ENCODE results near the gene NHSL1. TPM values are rescaled to one million over a fixed set of nuclear protein-coding genes. Genes with fewer than 3 reads are reported as not detected.
A peak's percentile ranks its signal among the peaks of the same experiment; 100 is the strongest.

NHSL1 gene
- total and polyA plus RNA-seq, 9 donors: 0.84 to 7.1 (median 2.6) TPM

- Histone ChIP-seq H3K4me1 (ENCODE audit: insufficient read depth) (no peaks in the 10 kb centered on the region), H3K27me3 (no peaks in the 10 kb centered on the region), H3K9me3 (no peaks in the 10 kb centered on the region), H3K27ac (no peak overlapping the region), H3K36me3 (no peaks in the 10 kb centered on the region), H3K4me3 (no peak overlapping the region)
- intact Hi-C loops (cut with DNase I): no loop called here
- 87 to 90% (median 87%) methylated on average over 4 of the region's 4 CpGs for WGBS, 3 donors
- no peak for TF ChIP-seq POLR2A (IDR thresholded peaks at IDR 0.05)
- TF ChIP-seq, protein P1, sequence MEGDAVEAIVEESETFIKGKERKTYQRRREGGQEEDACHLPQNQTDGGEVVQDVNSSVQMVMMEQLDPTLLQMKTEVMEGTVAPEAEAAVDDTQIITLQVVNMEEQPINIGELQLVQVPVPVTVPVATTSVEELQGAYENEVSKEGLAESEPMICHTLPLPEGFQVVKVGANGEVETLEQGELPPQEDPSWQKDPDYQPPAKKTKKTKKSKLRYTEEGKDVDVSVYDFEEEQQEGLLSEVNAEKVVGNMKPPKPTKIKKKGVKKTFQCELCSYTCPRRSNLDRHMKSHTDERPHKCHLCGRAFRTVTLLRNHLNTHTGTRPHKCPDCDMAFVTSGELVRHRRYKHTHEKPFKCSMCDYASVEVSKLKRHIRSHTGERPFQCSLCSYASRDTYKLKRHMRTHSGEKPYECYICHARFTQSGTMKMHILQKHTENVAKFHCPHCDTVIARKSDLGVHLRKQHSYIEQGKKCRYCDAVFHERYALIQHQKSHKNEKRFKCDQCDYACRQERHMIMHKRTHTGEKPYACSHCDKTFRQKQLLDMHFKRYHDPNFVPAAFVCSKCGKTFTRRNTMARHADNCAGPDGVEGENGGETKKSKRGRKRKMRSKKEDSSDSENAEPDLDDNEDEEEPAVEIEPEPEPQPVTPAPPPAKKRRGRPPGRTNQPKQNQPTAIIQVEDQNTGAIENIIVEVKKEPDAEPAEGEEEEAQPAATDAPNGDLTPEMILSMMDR (IDR thresholded peaks at IDR 0.05): no peak
- no peak for TF ChIP-seq EP300 (IDR thresholded peaks at IDR 0.05)
- DNase-seq: no peak
Observed at GRCh38 chr6:138416206-138416605, 83.1 kb downstream of the NHSL1 start.

DNA sequence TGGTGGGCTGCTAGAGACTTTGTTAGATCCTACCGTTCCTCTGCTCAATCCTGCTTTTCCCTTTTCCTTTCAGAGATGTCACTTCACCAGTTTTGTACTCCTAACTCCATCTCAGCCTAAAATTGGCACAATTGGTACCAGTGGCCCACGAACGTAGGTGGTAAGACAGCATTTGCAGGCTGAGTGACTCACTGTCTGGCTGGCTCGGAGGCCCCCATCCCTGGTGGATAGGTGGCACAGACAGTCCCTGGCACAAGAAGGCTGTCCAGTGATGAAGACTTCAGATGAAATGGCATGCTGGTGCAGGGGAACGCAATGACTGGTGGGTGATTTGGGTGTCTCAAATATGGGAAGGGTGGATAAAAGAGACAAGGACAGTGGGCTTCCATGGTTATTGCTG, 84.2 kb downstream of the NHSL1 start:
- H3K9me3 ChIP-seq: no peaks in the 10 kb centered on the region
- TF ChIP-seq EP300 (IDR thresholded peaks at IDR 0.05): no peak
- no peak for TF ChIP-seq POLR2A (IDR thresholded peaks at IDR 0.05)
- TF ChIP-seq, protein P1 (IDR thresholded peaks at IDR 0.05): no peak
- no peak overlapping the region for H3K27ac ChIP-seq
- no peaks in the 10 kb centered on the region for H3K4me1 ChIP-seq (ENCODE audit: insufficient read depth)
- 86 to 89% (median 89%) methylated on average over 5 of the region's 5 CpGs for WGBS, 3 donors
- H3K4me3 ChIP-seq: no peak overlapping the region
- intact Hi-C loops (cut with DNase I): no loop called here
- no peak for DNase-seq
- no peaks in the 10 kb centered on the region for H3K36me3 ChIP-seq
- H3K27me3 ChIP-seq: no peaks in the 10 kb centered on the region

DNA sequence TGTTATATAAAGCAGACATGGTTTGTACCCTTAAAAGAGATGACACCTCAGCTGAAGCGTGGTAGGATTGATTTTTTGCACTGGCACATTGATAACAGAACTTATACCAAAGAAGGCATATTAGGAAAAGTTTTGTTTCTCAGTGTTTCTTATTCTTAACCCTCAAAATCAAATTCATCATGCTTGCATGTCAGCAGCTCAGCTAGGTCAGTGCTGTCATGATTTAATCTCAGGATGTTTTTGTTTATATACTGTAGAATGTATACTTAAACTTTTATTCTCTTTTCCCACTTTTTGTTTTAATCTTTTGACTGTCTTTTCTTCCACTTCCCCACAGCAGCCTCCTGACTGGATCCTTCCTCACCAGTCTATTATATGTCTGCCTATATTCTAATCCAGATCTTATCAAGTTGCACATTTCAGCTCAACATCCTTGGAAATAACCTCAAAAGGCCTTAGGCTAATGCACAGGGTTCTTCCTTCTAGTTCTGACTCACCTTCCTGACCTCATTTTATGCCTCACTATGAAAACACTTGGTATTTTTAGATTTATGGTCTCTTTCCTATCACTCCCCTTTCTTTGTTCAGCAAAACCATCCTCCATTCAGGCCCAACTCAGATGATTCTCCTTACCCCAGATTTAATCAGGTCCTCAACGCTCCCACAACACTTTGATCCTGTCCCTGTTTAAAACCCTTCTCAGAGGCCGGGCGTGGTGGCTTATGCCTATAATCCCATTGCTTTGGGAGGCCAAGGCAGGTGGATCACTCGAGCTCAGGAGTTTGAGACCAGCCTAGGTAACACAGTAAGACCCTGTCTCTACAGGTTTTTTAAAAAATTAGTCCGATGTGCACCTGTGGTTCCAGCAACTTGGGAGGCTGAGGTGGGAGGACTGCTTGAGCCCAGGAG, 88.1 kb downstream of the NHSL1 start:
- no peaks in the 10 kb centered on the region for H3K27me3 ChIP-seq
- no peaks in the 10 kb centered on the region for H3K36me3 ChIP-seq
- no peak overlapping the region for H3K4me3 ChIP-seq
- 87 to 92% (median 89%) methylated on average over 6 of the region's 6 CpGs for WGBS, 3 donors
- no peaks in the 10 kb centered on the region for H3K9me3 ChIP-seq
- no peaks in the 10 kb centered on the region for H3K4me1 ChIP-seq (ENCODE audit: insufficient read depth)
- no peak for TF ChIP-seq EP300 (IDR thresholded peaks at IDR 0.05)
- TF ChIP-seq, protein P1 (IDR thresholded peaks at IDR 0.05): no peak
- TF ChIP-seq POLR2A (IDR thresholded peaks at IDR 0.05): no peak
- H3K27ac ChIP-seq: no peak overlapping the region
- no peak for DNase-seq
- intact Hi-C loops (cut with DNase I): no loop called here

DNA sequence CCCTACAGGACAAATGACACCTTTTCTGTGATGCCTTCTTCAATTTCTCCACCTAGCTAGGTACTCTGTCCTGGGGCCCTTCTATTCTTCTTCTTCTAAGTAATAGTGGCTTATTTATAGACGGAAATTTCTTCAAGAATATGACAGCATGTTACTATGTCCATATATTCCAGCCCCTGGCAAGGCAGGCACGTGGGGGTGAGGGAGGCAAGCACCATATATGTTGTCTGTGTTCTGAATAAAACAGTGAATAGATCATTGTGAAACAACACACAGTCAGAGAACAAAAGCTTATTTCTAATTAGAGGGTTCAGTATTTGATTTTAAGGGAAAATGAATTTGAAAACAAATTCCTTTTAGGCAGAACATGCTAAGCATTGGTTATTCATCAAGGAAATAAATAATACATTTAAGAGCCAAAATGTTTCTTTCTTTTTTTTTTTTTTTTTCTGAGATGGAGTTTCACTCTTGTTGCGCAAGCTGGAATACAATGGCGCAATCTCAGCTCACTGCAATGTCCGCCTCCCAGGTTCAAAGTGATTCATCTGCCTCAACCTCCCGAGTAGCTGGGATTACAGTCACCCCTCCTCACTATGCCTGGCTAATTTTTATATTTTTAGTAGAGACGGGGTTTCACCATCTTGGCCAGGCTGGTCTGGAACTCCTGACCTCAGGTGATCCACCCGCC, 89.1 kb downstream of the NHSL1 start:
- peak in 2 of 5 donors; percentile 36 to 64 for DNase-seq
- Histone ChIP-seq H3K4me3 (no peak overlapping the region), H3K9me3 (no peaks in the 10 kb centered on the region), H3K27ac (no peak overlapping the region), H3K27me3 (no peaks in the 10 kb centered on the region), H3K36me3 (no peaks in the 10 kb centered on the region), H3K4me1 (ENCODE audit: insufficient read depth) (no peaks in the 10 kb centered on the region)
- intact Hi-C loops (cut with DNase I): no loop called here
- TF ChIP-seq, protein P1 (IDR thresholded peaks at IDR 0.05): no peak
- TF ChIP-seq POLR2A (IDR thresholded peaks at IDR 0.05): no peak
- TF ChIP-seq EP300 (IDR thresholded peaks at IDR 0.05): no peak
- 72 to 84% (median 77%) methylated on average over 8 of the region's 8 CpGs for WGBS, 3 donors

Data from ovary (tissue), 9 donors.